ENCODE measurements around the gene TPRG1L. TPM values are rescaled to one million over a fixed set of nuclear protein-coding genes. Genes with fewer than 3 reads are reported as not detected.

TPRG1L gene
- total RNA-seq, 1 donor from 2014 or later, result 26.5 TPM

DNA sequence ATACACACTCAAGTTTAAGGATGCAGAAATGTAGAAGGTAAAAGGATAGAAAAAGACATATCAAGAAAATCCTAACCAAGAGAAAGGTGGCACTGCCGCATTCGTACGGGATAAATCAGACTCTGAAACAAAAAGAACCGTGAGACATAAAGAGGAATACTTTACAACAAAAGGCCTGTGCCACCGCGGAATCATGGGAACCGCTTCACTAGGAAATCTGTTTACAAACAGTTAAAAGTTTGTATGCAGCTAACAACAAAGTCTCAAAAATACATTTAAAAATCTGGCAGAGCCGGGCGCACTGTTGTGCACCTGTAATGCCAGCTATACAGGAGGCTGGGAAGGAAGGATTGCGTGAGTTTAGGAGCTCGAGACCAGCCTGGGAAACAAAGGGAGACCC lies 17.0 kb downstream of the TPRG1L start:
- Mint-ChIP-seq H3K4me3 (no peak overlapping the region), H3K36me3 (ENCODE audit: low read depth) (peaks cover 66% of the 10 kb centered on the region)

DNA sequence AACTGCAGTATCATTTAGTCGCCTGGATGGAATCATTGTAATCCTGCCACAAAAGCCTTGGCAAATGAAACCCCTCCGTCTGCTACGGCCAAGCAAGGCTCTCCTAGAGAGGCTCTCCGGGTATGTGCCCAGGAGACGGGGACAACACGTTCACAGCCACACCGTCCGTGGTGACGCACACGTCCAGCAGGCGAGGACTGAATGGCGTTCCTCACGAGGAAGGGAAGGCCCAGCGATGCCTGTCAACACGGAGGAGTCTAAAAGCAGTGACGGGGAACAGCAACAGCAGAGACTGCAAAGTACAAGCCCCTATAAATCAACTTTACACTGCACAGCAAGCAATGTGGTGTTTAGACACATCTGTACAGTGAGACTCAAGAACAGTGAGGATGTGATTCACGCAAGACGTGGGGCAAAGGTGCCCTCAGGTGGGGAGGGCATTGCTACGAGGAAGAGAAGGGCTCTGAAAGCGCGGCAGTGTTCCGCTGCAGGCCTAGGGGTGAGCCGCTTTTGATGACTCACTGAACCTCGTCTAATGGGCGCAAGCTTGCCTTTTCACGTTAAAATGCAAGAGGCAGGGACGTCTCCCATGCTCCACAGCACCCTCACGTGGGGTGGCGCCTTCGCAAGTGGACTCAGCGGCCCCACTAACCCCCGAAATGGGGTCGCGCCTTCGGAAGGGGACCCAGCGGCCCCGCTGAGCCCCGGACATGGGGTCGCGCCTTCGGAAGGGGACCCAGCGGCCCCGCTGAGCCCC lies 18.3 kb downstream of the TPRG1L start:
- DNase-seq, result no peak
- ChIA-PET CTCF (no interaction called here), POLR2A (no interaction called here)
- intact Hi-C loops (cut with micrococcal nuclease), result no loop called here
- Mint-ChIP-seq H3K27ac (no peak overlapping the region), H3K36me3 (ENCODE audit: low read depth) (peaks cover 66% of the 10 kb centered on the region), H3K9me3 (no peaks in the 10 kb centered on the region), H3K4me1 (peaks cover 4% of the 10 kb centered on the region), H3K4me3 (no peak overlapping the region), H3K27me3 (no peaks in the 10 kb centered on the region)
- TF ChIP-seq, protein P1, sequence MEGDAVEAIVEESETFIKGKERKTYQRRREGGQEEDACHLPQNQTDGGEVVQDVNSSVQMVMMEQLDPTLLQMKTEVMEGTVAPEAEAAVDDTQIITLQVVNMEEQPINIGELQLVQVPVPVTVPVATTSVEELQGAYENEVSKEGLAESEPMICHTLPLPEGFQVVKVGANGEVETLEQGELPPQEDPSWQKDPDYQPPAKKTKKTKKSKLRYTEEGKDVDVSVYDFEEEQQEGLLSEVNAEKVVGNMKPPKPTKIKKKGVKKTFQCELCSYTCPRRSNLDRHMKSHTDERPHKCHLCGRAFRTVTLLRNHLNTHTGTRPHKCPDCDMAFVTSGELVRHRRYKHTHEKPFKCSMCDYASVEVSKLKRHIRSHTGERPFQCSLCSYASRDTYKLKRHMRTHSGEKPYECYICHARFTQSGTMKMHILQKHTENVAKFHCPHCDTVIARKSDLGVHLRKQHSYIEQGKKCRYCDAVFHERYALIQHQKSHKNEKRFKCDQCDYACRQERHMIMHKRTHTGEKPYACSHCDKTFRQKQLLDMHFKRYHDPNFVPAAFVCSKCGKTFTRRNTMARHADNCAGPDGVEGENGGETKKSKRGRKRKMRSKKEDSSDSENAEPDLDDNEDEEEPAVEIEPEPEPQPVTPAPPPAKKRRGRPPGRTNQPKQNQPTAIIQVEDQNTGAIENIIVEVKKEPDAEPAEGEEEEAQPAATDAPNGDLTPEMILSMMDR (IDR thresholded peaks at IDR 0.05), result no peak
- no peak for ATAC-seq (ENCODE audit: low read depth)

More for the DNA sequence above, 17.0 kb downstream of the TPRG1L start:
- ATAC-seq (ENCODE audit: low read depth) (no peak), DNase-seq (no peak)
- no peaks in the 10 kb centered on the region for H3K4me1 Mint-ChIP-seq
- ChIA-PET POLR2A (no interaction called here), CTCF (no interaction called here)
- intact Hi-C loops (cut with micrococcal nuclease), result no loop called here
- no peaks in the 10 kb centered on the region for H3K9me3 Mint-ChIP-seq
- H3K27me3 Mint-ChIP-seq, result no peaks in the 10 kb centered on the region
- TF ChIP-seq, protein P1 (IDR thresholded peaks at IDR 0.05), result no peak
- H3K27ac Mint-ChIP-seq, result no peak overlapping the region

DNA sequence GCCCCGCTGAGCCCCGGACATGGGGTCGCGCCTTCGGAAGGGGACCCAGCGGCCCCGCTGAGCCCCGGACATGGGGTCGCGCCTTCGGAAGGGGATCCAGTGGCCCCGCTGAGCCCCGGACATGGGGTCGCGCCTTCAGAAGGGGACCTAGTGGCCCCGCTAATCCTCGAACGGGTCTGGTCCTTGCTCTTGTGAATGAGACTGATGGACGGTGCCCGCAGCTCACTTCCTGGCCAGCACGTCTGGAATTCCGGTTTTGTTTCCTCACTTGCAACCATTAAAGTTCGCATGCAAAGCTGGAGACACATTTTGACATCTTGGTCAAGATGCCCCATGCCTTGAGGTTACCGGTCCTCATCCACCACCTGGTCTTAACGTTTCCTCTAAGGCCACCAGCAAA lies 19.5 kb downstream of the TPRG1L start:
- no peak for DNase-seq
- TF ChIP-seq, protein P1 (IDR thresholded peaks at IDR 0.05), result no peak
- H3K9me3 Mint-ChIP-seq, result no peaks in the 10 kb centered on the region
- H3K36me3 Mint-ChIP-seq (ENCODE audit: low read depth), result peaks cover 59% of the 10 kb centered on the region
- ChIA-PET POLR2A (no interaction called here), CTCF (no interaction called here)
- intact Hi-C loops (cut with micrococcal nuclease), result no loop called here
- ATAC-seq (ENCODE audit: low read depth), result no peak
- no peak overlapping the region for H3K27ac Mint-ChIP-seq
- H3K4me3 Mint-ChIP-seq, result no peak overlapping the region
- peaks cover 16% of the 10 kb centered on the region for H3K4me1 Mint-ChIP-seq
- no peaks in the 10 kb centered on the region for H3K27me3 Mint-ChIP-seq

DNA sequence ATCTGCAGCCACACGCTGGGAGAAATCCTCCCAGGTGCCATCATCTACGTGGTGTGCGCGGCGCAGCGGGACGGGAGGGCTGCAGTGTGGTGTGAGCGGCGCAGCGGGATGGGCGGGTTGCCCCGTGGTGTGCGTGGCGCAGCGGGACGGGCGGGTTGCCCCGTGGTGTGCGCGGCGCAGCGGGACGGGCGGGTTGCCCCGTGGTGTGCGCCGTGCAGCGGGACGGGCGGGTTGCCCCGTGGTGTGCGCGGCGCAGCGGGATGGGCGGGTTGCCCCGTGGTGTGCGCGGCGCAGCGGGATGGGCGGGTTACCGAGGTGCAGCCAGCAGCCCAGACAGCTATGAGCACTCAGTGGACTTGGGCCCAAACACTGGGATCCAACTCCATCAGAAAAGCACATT lies 20.4 kb downstream of the TPRG1L start:
- H3K4me3 Mint-ChIP-seq, result no peak overlapping the region
- no peaks in the 10 kb centered on the region for H3K9me3 Mint-ChIP-seq
- H3K36me3 Mint-ChIP-seq (ENCODE audit: low read depth), result peaks cover 56% of the 10 kb centered on the region
- intact Hi-C loops (cut with micrococcal nuclease), result no loop called here
- TF ChIP-seq, protein P1 (IDR thresholded peaks at IDR 0.05), result no peak
- peaks cover 19% of the 10 kb centered on the region for H3K4me1 Mint-ChIP-seq
- POLR2A ChIA-PET, result no interaction called here
- no peak overlapping the region for H3K27ac Mint-ChIP-seq
- H3K27me3 Mint-ChIP-seq, result peaks cover 2% of the 10 kb centered on the region
- CTCF ChIA-PET, result no interaction called here
- DNase-seq (no peak), ATAC-seq (ENCODE audit: low read depth) (no peak)

DNA sequence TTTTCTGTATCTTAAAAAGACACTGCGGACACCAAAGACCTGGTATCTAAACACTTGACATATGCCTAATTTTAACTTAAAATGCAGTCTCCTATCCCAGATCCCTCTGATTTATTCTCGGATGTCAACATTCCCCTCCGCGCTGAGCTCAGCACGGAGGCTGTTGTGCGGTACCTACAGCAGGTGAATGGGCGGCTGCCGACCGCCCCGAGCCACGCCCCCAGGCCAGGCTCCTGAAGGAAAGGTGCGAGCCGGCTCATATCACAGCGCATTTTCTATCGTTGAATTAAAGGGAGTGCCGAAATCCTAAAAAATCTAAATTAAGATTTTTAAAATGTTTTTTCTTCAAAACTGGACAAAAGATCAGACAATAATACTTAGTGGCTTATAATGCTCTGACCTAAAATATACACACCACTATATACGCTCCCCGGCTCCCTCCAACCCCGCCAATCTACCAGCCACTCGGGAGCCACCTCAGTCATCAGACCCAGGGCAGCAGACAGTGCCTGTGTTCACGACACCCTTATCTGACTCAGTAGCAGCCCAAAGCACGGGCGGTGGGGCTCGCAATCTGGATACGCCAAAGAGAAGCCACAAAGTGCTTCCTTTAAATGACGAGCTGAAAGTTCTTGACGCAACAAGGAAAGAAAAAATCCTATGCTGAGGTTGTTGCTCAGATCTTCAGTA lies 21.0 kb downstream of the TPRG1L start:
- H3K27ac Mint-ChIP-seq, result no peak overlapping the region
- no peak overlapping the region for H3K4me3 Mint-ChIP-seq
- peaks cover 4% of the 10 kb centered on the region for H3K27me3 Mint-ChIP-seq
- H3K4me1 Mint-ChIP-seq, result peaks cover 22% of the 10 kb centered on the region
- POLR2A ChIA-PET, result no interaction called here
- intact Hi-C loops (cut with micrococcal nuclease), result no loop called here
- no peaks in the 10 kb centered on the region for H3K9me3 Mint-ChIP-seq
- H3K36me3 Mint-ChIP-seq (ENCODE audit: low read depth), result peaks cover 56% of the 10 kb centered on the region
- TF ChIP-seq, protein P1 (IDR thresholded peaks at IDR 0.05), result no peak
- no peak for ATAC-seq (ENCODE audit: low read depth)
- no peak for DNase-seq
- CTCF ChIA-PET, result no interaction called here
